HL-60 (cell line): ENCODE data around the gene LAMA5.

ENCODE experiments used
- POLR2AphosphoS5 ChIP-seq: IDR thresholded peaks from 2 replicates; pipeline ENCODE4 v1.6.1; 2012; ENCODE audit warnings: low read depth
- SPI1 ChIP-seq: IDR thresholded peaks from 2 replicates; pipeline ENCODE4 v1.6.1; 2012; ENCODE audit warnings: low read depth, mild to moderate bottlenecking, borderline replicate concordance
- TF ChIP-seq, protein P1 (sequence below): IDR thresholded peaks from one replicate; pipeline ENCODE4 v1.5.1; 2011; ENCODE audit warnings: low read length, control low read depth, inconsistent platforms; ENCODE audit not compliant: insufficient read depth
- TF ChIP-seq, protein P2 (sequence below): IDR thresholded peaks from 2 replicates; pipeline ENCODE4 v1.6.1; 2012; ENCODE audit warnings: low read depth; ENCODE audit not compliant: insufficient replicate concordance

DNA sequence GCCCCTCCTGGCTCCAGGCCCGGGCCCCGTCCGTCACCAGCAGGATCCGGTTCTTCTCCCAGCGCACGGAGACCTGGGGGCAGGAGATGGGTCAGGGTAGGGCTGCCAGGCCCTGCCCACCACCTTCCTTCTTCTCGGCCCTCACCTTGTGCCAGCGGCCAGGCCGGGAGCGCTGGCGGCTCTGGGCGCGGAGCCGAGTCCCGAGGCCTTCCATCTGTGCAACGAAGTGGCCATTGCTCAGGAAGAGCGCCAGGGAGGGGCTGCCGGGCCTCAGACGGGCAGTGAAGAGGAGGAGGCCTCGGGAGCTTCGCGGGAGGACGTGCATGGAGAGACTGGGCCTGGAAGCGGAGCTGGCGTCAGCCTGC, 56.4 kb downstream of the LAMA5 start:
- TF ChIP-seq, protein P1, sequence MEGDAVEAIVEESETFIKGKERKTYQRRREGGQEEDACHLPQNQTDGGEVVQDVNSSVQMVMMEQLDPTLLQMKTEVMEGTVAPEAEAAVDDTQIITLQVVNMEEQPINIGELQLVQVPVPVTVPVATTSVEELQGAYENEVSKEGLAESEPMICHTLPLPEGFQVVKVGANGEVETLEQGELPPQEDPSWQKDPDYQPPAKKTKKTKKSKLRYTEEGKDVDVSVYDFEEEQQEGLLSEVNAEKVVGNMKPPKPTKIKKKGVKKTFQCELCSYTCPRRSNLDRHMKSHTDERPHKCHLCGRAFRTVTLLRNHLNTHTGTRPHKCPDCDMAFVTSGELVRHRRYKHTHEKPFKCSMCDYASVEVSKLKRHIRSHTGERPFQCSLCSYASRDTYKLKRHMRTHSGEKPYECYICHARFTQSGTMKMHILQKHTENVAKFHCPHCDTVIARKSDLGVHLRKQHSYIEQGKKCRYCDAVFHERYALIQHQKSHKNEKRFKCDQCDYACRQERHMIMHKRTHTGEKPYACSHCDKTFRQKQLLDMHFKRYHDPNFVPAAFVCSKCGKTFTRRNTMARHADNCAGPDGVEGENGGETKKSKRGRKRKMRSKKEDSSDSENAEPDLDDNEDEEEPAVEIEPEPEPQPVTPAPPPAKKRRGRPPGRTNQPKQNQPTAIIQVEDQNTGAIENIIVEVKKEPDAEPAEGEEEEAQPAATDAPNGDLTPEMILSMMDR: no peak
- TF ChIP-seq SPI1 (no peak), POLR2AphosphoS5 (no peak)
- TF ChIP-seq, protein P2, sequence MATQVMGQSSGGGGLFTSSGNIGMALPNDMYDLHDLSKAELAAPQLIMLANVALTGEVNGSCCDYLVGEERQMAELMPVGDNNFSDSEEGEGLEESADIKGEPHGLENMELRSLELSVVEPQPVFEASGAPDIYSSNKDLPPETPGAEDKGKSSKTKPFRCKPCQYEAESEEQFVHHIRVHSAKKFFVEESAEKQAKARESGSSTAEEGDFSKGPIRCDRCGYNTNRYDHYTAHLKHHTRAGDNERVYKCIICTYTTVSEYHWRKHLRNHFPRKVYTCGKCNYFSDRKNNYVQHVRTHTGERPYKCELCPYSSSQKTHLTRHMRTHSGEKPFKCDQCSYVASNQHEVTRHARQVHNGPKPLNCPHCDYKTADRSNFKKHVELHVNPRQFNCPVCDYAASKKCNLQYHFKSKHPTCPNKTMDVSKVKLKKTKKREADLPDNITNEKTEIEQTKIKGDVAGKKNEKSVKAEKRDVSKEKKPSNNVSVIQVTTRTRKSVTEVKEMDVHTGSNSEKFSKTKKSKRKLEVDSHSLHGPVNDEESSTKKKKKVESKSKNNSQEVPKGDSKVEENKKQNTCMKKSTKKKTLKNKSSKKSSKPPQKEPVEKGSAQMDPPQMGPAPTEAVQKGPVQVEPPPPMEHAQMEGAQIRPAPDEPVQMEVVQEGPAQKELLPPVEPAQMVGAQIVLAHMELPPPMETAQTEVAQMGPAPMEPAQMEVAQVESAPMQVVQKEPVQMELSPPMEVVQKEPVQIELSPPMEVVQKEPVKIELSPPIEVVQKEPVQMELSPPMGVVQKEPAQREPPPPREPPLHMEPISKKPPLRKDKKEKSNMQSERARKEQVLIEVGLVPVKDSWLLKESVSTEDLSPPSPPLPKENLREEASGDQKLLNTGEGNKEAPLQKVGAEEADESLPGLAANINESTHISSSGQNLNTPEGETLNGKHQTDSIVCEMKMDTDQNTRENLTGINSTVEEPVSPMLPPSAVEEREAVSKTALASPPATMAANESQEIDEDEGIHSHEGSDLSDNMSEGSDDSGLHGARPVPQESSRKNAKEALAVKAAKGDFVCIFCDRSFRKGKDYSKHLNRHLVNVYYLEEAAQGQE: no peak
